ENCODE results near the gene TBX21.
A peak's percentile ranks its signal among the peaks of the same experiment; 100 is the strongest.

The TBX21 gene

DNA sequence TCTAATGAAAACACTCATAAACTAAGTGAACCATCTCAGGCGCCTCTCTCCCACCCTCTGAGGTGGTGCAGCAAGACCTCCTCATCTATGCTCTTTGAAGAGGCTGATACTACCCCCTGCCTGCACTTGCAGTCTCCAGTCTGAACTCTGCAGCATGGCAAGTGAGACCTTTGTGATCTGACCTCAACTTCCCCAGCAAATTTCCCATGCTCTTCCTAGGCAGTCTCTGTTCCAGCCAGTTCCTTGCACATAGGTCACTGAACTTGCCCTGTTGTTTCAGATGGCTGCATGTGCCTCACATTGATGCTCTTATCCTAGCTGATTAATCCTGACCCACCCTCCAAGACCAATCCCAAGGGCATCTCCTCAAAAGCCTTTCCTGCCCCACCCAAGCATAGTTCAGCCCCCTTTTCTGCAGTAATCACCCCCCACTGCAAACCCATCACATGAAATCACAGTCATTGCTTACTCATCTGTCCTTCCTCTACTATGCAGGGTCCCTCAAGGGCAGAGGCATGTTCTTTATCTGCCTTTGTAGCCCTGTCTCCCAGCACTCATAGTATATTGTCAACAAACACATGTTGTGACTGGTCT is 42.0 kb downstream of the TBX21 start:
- DNase-seq (ENCODE audit: low spot score) = no peak

DNA sequence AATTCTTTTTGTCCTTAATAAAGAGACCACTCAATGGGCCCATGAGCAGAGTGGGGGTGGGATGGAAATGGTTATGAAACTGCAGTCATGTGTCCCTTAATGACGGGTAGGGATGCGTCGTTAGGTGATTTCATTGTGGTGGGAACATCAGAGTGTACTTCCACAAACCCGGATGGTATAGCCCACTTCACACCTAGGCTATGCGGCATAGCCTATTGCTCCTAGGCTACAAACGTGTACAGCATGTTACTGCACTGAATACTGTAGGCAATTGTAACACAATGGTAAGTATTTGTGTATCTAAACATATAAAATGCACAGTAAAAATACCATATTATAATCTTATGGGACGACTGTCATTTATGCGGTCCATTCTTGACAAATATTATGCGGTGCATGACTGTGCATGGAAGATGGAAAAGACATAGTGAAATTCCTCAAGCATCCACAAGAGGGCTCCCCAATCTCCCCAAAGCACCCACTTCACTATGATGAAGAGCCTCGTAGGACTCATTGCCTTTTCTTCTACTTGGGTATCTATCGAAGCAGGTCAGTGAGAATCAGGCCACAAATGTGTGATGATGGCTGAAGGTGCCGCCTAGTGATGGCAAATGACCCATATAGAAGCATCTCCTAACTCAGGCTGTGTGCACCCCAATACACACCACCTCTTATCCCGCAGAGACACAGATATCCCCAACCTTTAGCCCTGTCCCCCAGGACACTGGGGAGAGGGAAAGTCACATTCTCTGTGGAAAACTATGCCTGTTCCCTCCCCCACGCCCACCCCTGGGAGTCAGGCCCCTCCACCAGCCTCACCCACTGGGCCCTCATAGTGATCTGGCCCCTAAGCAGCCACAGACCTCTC is 43.5 kb downstream of the TBX21 start:
- peak; percentile 68 for DNase-seq (ENCODE audit: low spot score)

DNA sequence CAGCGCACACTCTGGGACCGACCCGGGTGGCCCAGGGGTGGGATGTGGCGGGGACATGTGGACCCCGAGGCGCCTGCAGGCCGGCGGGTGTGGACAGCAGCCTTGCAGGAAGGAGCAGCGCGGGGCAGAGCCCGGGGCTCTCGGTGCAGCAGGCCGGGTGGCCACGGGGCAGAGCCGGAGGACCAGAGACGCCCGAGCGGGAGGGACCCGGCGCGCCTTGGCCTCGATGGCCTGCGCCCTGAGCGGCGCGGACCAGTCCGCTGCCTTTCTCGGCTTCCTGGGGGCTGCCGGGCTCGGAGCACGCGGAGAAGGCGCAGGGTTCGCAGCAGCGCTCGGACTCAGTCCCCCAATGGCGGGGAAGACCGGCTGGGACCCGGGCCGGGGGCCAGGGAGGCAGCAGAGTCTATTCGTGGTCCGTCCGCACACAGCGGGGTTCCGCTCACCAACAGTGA is 45.2 kb downstream of the TBX21 start:
- no peak for DNase-seq (ENCODE audit: low spot score)

DNA sequence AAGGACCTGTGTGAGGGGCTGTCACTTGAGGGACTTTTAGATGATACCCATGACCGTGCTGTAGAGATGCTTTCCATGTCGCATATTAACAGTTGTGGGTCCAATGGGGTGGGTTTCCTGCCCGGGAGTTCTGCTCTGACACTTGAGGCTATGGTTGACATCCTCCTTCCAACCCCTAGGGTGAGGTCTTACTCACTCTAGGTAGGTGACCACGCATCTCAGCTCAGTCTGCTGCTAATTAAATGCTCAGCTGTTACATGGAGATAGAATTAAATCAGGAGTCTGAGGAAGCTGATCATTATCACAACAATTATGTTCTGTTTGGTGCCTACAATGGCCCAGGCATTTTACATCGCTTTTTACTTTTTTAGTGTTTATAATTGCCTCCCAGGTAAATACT is 48.4 kb downstream of the TBX21 start:
- no peak for DNase-seq (ENCODE audit: low spot score)

DNA sequence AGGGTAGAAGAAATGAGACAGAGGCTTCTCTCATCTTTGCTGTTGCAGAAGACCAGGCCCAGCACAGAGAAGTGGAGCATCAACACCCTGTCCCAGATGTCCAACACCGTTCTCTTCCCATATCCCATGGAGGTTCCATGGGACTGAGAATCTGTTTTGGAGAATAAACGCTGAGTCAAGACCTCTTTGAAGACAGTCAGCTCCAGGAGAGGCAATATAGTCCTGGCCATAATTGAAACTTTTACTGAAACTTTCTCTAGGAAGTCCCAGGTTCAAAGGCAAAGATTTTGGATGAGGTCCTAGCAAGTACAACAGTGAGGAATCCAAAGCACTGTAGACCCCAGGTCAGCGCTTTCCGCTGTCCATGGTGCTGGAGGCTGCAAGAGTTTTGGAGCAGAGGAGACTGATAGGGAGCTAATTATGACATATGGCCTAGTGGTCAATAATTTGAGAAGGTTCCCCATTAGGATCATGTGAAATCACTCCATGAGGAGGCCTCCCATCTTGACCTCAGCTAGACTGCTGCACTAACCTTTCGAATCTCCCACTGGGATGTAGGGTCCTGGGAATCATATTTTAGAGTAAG is 52.6 kb downstream of the TBX21 start:
- DNase-seq (ENCODE audit: low spot score) = peak; percentile 82

DNA sequence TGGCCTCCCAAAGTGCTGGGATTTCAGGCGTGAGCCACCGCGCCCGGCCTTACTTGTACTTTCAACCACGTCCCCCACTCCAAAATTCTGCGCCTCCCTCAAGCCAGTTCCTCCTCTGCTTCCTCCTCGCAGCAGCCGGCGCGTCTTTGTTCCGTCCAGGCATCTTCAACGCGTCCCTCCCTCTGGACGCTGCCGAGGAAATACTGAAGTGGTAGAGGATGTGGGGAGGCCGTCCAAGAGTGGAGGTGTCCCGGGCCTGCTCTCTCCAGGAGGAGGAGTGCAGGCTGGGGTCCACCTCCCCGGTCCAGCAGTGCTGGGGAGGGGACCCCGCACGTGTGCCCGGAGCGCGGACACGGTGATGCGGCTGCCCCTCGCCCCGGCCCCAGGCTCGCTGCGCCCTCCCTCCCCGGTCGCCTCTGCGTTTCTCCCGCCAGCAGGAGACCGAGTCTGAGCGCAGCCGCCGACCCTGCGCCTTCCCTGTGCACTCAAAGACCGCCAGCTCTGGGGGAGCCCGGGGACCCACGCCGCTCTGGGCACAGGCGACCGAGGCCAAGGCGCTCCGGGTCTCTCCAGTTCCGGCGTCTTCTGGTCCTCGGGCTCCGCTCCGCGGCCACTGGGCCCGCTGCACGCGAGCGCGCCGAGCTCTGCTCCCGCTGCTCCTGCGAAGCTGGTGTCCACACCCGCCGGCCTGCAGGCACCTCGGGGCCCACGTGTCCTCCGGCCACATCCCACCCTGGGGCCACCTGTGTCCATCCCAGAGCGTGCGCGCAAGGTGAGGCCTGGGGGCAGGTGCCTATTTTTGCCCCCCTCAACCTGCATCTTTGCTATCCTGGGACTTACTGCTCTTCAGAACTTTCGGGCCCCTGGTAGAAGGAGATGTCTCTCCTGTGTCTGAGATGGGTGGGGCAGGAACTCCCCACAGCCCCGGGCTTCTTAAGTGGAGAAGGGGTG is 56.9 kb downstream of the TBX21 start:
- peak; percentile 85 for DNase-seq (ENCODE audit: low spot score)

DNA sequence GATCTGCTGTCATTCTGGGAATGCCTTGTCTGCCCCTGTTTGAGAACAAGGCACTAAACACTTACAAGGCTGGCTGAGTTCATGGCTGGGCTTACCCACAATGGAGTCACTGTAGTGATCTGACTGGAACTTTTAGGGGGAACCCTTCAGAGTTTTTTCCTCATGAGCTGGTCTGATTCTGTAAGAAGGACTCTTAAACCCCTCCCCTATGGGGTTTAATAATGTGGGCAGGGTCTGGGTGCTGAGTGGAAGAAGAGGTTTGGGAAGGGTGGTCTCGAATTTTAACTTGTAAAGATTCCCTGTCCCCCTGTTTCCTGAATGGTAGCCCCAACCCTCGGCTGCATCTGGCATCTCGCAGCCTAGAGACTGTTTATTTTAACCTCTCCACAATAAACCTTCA is 58.0 kb downstream of the TBX21 start:
- DNase-seq (ENCODE audit: low spot score) = no peak

DNA sequence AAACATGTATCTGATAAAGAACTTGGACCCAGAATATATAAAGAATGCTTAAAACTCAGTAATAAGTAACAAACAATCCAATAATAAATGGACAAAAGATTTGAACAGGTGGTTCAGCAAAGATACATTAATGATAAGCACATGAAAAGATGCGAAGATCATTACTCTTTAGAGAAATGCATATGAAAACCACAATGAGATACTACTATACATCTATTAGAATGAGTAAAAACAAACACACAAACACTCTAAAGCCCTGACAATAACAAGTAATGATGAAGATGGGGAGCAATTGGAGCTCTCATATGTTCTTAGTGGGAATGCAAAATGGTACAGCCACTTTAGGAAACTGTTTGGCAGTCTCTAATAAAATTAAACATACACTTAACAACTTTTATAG is 59.4 kb downstream of the TBX21 start:
- DNase-seq (ENCODE audit: low spot score) = no peak

DNA sequence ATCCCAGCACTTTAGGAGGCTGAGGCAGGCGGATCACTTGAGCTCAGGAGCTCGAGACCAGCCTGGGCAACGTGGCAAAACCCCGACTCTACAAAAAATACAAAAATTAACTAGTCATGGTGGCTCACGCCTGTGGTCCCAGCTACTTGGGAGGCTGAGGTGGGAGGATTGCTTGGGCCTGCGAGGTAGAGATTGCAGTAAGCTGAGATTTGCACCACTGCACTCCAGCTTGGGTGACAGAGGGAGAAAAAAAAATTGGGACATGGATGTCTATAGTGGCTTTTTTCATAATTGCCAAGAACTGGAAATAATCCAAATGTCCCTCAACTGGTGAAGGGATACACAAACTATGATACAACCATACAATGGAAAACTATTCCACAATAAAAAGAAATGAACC is 59.9 kb downstream of the TBX21 start:
- no peak for DNase-seq (ENCODE audit: low spot score)

Data from iPS-NIHi11 (cell line).